ENCODE measurements around the gene RNF123.

Gene RNF123

DNA sequence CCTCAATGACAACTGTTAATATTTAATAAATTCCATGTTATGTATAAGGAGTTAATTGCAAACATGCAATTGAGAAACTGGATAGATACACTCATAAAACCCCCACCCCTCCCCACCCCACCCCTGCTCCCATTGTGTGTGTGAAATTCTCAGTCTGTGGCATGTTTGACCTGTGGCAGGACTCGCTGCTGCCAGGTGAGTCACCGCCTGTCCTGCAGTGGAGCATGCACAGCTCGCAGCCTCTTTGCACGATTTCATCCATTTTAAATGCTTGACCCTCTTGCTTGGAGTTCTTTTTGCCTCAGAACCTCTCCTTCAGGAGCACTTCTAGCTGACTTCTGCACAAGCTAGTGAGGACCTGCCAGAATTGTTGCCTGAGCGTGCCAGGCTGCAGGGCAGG is 20.5 kb upstream of the RNF123 start:
- in situ Hi-C loops (cut with HindIII; ENCODE audit: low sequenced_read_pairs) = no loop called here
- TF ChIP-seq, protein P1, sequence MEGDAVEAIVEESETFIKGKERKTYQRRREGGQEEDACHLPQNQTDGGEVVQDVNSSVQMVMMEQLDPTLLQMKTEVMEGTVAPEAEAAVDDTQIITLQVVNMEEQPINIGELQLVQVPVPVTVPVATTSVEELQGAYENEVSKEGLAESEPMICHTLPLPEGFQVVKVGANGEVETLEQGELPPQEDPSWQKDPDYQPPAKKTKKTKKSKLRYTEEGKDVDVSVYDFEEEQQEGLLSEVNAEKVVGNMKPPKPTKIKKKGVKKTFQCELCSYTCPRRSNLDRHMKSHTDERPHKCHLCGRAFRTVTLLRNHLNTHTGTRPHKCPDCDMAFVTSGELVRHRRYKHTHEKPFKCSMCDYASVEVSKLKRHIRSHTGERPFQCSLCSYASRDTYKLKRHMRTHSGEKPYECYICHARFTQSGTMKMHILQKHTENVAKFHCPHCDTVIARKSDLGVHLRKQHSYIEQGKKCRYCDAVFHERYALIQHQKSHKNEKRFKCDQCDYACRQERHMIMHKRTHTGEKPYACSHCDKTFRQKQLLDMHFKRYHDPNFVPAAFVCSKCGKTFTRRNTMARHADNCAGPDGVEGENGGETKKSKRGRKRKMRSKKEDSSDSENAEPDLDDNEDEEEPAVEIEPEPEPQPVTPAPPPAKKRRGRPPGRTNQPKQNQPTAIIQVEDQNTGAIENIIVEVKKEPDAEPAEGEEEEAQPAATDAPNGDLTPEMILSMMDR (IDR thresholded peaks at IDR 0.05; ENCODE audit: low read depth, low read length) = no peak

GRCh38 chr3:49669352-49669751 is 20.0 kb upstream of the RNF123 start:
- in situ Hi-C loops (cut with HindIII; ENCODE audit: low sequenced_read_pairs) = no loop called here
- no peak for DNase-seq (ENCODE audit: low read depth, low spot score)
- no peak overlapping the region for H3K4me3 ChIP-seq (ENCODE audit: low read depth, low read length)
- TF ChIP-seq, protein P1 (IDR thresholded peaks at IDR 0.05; ENCODE audit: low read depth, low read length) = no peak

More for the DNA sequence above, 20.5 kb upstream of the RNF123 start:
- peak; percentile 17 for DNase-seq (ENCODE audit: low read depth, low spot score)
- no peak overlapping the region for H3K4me3 ChIP-seq (ENCODE audit: low read depth, low read length)

GRCh38 chr3:49670940-49671290 is 18.4 kb upstream of the RNF123 start:
- TF ChIP-seq, protein P1 (IDR thresholded peaks at IDR 0.05; ENCODE audit: low read depth, low read length) = no peak
- in situ Hi-C loops (cut with HindIII; ENCODE audit: low sequenced_read_pairs) = no loop called here
- no peak overlapping the region for H3K4me3 ChIP-seq (ENCODE audit: low read depth, low read length)
- DNase-seq (ENCODE audit: low read depth, low spot score) = no peak

DNA sequence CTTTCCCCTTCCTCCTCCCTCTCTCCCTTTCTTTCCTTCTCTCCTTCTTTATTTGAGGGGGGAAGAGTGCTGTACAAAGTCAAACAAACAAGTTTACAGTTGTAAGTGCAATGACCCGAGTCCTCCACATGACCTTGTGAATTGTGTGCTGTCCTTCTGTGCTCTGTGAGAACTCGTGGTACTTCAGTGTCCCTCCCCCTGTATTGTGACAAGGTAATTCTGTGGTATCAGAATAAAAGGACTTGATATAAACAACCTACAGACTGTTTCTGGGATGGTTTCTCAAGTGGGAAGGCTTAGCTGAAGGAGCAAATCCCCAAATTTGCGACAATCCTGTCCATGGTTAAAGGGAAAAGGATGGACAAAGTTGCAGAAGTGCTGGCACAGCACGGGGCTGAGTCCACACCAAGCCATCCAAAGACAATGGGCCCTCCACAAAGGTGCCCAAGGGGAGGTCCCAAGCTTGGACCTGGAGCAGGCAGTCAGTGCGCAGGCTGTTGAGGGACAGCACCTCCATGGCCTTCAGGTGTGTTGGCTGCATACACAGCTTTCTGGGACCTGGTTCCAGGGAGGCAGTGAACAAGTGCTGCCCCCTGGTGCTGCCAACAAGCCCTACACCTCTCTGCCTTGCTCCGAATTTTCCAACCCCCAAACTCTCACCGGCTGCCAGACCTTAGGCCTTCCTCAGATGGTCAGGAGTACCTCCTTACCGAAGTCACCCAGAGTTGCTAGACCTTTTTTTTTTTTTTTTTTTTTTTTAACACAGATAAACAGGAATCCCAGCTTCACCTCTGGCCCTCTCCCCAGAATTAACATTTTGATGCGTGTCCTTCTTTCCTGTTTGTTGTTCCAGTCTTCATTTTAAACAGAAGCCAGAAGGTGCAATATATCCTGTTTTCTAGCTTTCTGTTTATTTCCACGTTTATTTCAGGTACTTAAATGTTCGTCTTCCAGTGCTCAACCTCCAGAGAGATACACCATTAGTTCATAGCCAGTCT is 17.8 kb upstream of the RNF123 start:
- in situ Hi-C loops (cut with HindIII; ENCODE audit: low sequenced_read_pairs) = no loop called here
- TF ChIP-seq, protein P1 (IDR thresholded peaks at IDR 0.05; ENCODE audit: low read depth, low read length) = peak; percentile 92
- DNase-seq (ENCODE audit: low read depth, low spot score) = peak; percentile 57
- H3K4me3 ChIP-seq (ENCODE audit: low read depth, low read length) = no peak overlapping the region

DNA sequence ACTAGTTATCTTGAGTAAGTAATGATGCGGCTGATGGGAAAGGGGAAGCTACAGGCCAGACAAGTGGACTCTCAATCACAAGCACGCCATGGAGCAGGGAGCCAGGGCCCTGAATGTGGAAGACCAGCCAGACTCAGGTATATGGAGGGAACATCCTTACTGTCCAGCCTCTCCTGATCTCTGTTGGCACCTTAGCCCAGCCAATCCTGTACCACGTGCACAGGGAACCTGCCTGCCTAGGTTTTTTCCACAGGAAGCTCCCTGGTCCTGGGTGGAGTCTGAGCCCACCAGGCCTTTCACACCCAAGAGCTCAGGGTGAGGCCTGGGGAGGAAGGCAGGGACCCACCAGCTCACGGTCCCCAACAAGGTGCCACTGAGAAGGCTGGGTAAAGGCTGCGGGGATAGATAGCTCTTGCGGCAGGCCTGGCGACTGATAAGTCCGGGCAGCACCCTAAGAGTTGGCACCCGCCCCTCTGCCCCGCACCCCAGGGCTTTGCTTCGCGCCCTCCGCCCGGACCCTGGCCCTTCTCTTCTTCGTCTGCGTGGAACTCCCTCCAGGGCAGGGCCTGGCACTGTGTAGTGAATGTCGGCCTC is 16.1 kb upstream of the RNF123 start:
- TF ChIP-seq, protein P1 (IDR thresholded peaks at IDR 0.05; ENCODE audit: low read depth, low read length) = no peak
- in situ Hi-C loops (cut with HindIII; ENCODE audit: low sequenced_read_pairs) = no loop called here
- peak overlapping the region; percentile 73 for H3K4me3 ChIP-seq (ENCODE audit: low read depth, low read length)
- no peak for DNase-seq (ENCODE audit: low read depth, low spot score)

DNA sequence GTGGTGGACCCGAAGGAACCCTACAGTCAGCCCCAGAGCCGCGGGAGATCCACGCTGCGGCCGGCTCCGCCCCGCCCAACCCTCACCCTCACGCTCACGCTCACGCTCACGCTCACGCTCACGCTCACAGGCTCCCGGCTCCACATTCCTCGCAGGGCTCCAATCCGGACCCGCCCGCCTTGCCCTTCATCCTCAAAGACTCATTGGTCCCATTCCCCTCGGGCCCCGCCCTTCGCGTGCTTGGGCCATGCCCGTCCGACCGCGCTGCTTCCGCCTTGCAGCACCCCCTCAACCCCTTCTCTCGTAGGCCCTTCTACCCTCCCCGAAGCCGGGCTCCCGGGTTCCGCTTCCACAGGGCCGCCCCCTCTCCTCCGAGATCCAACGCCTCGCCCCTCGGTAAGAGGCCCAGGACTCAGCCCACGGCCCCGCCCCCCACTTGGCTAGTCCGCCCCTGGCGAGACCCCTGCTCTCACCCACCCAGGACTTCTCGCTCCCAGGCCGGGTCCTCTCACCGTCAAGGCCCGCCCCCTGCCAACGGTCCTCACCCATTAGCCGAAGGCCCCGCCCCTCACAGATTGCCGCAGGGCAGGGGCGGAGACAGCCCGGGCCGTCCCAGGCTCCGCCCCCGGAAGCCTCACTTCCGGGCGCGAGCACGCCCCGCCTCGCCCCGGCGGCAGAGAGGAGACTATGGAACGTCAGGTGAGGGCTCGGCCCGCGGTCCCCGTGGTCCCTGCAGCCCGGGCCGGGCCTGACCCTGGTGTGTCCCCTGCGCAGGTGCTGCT is 15.5 kb upstream of the RNF123 start, which contains the start of gene APEH:
Gene APEH (plus strand): TSS at position 637 of the 782 bp plus-strand sequence. CDS start 51 bp downstream, at position 688.
- DNase-seq (ENCODE audit: low read depth, low spot score) = peak; percentile 98
- in situ Hi-C loops (cut with HindIII; ENCODE audit: low sequenced_read_pairs) = no loop called here
- H3K4me3 ChIP-seq (ENCODE audit: low read depth, low read length) = peak within 1 kb of the TSS; percentile 73
- TF ChIP-seq, protein P1 (IDR thresholded peaks at IDR 0.05; ENCODE audit: low read depth, low read length) = no peak
